ENCODE data around the gene DUSP1.

DNA sequence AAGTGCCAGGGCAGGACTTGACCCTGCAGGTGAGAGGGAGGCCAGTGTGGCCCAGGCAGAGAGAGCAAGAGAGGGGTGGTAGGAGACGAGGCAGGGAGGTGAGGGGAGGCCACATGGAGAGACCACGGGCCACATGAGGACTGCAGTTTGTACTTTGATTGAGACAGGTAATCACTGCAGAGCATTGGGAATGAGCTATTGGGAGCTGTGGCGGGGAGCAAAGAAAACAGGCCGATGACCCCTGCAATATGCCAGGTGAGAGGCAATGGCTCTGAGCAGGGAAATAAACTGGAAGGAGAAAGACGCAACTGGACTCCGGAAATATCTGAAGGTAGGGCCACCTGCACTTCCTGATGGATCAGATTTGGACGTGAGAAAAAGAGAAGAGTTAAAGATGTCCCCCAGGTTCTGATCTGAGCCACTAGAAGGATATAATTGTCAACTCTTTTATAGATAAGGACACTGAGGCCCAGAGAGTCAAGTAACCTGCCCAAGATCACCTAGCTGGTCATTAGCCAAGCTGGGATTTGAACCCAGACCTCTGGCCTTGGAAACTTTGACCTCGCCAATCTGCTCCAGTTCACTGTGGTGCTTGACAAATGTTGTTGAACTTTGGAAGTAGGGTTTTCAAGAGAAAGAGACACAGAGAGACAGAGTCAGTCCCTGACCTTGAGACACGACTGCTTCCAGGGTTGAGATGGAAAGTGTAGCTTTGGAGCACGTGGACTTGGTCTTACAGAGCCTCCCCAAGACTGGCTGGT, 42.3 kb downstream of the DUSP1 start:
- TF ChIP-seq, protein P1, sequence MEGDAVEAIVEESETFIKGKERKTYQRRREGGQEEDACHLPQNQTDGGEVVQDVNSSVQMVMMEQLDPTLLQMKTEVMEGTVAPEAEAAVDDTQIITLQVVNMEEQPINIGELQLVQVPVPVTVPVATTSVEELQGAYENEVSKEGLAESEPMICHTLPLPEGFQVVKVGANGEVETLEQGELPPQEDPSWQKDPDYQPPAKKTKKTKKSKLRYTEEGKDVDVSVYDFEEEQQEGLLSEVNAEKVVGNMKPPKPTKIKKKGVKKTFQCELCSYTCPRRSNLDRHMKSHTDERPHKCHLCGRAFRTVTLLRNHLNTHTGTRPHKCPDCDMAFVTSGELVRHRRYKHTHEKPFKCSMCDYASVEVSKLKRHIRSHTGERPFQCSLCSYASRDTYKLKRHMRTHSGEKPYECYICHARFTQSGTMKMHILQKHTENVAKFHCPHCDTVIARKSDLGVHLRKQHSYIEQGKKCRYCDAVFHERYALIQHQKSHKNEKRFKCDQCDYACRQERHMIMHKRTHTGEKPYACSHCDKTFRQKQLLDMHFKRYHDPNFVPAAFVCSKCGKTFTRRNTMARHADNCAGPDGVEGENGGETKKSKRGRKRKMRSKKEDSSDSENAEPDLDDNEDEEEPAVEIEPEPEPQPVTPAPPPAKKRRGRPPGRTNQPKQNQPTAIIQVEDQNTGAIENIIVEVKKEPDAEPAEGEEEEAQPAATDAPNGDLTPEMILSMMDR (IDR thresholded peaks at IDR 0.05; ENCODE audit: extremely low read depth in 1 of 2, insufficient read depth in 1 of 2, low read depth in 1 of 2, low read length in 2 of 2): no peak
- TF ChIP-seq, protein P2, sequence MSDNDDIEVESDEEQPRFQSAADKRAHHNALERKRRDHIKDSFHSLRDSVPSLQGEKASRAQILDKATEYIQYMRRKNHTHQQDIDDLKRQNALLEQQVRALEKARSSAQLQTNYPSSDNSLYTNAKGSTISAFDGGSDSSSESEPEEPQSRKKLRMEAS (IDR thresholded peaks at IDR 0.05; ENCODE audit: insufficient read depth, insufficient read length): no peak
- TF ChIP-seq POLR2A (IDR thresholded peaks at IDR 0.05; ENCODE audit: low read depth, low read length) (no peak), JUN (IDR thresholded peaks at IDR 0.05; ENCODE audit: borderline replicate concordance, insufficient read depth, insufficient read length, low read depth) (no peak), FOS (IDR thresholded peaks at IDR 0.05; ENCODE audit: borderline replicate concordance, insufficient read depth, low read length) (no peak), EZH2 (IDR thresholded peaks at IDR 0.05; ENCODE audit: borderline replicate concordance, low read depth, low read length, severe bottlenecking) (no peak), POLR2AphosphoS5 (IDR thresholded peaks at IDR 0.05; ENCODE audit: insufficient read depth, low read depth, low read length) (no peak), GATA2 (IDR thresholded peaks at IDR 0.05; ENCODE audit: insufficient read depth, insufficient read length, low read depth, low read length) (no peak), MYC (IDR thresholded peaks at IDR 0.05; ENCODE audit: low read depth, low read length) (no peak)
